DMS153 treated with DMSO at 0.1 percent for 48 hours (cell line): ENCODE results near the gene KRTAP2-2.
"Not testable (repeated sequence)": the region's sequence is repeated elsewhere in the genome, so short reads cannot be mapped to it uniquely, and the experiment has no call there.

Experiments used
- DNase-seq: peaks from one replicate; lab custom pipeline; 2025; ENCODE audit not compliant: unreplicated experiment; lab: John Stamatoyannopoulos, UW

KRTAP2-2 gene

DNA sequence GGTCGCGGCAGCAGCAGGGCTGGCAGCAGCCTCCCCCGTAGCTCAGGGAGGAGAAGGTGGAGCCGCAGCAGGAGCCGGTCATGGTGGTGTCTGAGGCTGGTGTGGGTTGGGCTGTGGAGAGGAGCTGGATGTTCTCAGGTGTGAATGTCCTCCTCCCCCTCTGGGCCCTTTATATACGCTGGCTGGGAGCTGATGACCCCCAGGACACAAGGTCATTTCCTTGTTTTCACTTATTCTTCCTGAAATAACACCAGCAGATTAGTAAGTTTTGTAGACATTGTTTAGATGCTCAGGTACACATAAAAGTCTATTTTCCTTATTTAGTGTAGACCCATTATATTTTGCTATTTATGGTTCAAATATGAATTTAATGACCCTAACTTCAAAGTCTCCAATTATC lies at the start of gene KRTAP2-2:
Gene KRTAP2-2 (minus strand): TSS at position 101 of the 400 bp plus-strand sequence. CDS start 19 bp downstream, at position 82.
- DNase-seq, result not testable (repeated sequence)

DNA sequence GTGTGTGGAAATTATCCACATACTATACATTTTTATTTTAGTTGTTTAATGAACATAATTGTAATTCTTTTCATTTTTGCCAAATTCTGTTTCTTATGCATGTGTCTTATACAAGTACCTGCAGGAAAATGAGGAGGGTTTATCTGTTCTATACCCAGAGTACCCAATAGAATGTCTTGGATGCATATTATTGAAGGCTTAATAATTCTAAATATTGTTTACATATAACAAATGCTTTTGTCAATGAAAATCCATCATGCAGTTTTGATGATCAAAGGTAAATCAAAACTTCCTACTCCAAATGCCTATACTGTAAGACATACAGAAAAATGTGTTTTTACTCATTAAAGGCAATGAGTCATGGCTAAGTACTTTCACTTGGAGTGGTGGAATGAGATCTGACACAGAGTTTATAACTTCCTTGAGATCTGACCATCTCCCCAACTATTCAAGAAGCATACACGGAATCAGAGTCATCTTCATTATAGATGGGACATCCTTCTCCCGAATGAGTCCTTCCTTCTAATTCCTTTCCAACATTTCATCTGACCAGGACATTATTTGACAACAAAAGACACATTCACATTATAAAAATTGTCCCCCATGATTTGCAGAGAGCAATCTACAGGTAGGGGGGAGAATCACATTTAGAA lies 49.5 kb upstream of the KRTAP2-2 start:
- not testable (repeated sequence) for DNase-seq

GRCh38 chr17:41103896-41104295 lies 48.9 kb upstream of the KRTAP2-2 start:
- DNase-seq, result no peak

DNA sequence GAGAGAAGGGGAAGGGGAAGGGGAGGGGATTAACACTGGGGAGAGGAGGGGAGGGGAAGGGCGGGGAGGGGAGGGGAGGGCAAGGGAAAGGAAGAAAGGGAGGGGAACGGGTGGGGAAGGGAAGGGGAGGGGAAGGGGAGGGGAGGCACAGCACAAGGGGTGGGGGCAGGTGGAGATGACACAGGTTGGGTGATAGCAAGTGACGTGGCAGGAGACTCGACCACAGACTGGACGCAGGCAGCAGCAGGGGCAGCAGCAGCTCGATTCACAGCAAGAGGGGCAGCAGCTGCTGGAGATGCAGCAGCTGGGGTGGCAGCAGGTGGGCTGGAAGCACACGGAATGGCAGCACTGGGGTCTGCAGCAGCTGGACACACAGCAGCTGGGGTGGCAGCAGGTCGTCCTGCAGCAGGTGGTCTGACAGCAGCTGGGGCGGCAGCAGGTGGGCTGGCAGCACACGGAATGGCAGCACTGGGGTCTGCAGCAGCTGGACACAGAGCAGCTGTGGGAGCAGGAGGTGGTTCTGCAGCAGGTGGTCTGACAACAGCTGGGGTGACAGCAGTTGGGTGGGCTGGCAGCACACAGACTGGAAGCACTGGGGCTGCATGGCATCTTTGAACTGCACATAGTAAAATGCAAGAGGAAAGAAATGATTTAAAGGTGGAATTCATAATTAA lies 46.7 kb upstream of the KRTAP2-2 start, which contains the start of gene KRTAP4-16:
Gene KRTAP4-16 (minus strand): TSS at position 624 of the 674 bp plus-strand sequence. CDS start 0 bp downstream, at position 624.
- no peak for DNase-seq

DNA sequence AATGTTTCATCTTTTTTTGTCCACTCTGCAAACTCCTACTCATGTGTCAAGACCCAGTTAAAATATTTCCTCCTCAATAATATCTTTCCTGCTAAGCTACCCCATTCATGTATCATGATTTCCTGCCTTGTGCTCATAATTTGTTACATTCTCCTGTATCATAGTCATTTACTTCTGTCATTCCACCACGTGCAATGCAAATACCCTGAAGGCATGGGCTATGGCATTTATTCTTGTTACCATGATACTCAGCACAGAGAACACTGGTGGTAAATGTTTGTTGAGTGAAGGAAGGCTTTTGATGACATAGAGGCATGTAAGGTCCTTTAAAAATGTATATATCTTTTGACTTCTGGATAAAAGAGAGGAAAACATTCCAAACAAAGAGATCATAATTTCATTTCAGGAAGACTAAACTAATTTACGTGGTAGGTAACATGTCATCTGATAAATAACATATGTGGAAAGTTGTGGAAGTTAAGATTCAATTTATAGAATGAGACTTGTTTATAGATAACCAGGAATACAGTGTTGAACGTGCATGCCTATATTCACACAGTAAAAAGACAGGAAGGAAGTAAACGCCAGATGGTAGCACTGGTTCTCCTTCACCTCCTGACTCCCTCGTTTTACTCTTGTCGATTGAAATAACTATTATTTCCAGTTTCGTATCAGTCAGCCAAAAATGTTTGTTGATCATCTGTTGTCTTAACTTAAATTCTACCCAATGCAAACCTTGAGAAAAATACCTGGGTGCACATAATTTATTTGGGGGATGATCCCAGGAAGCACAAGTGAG lies 44.9 kb upstream of the KRTAP2-2 start:
- DNase-seq, result not testable (repeated sequence)

DNA sequence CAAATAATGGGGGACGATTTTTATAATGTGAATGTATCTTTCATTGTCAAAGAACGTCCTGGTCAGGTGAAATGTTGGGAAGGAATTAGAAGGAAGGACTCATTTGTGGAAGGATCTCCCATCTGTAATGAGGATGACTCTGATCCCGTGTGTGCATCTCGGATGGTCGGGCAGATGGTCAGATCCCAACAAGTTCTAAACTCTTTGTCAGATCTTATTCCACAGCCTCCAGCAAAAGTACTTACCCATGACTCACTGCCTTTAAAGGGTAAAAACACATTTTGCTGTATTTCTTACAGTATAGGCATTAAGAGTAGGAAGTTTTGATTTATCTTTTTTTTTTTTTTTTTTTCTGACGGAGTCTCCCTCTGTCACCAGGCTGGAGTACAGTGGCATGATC lies 43.5 kb upstream of the KRTAP2-2 start:
- DNase-seq, result no peak

DNA sequence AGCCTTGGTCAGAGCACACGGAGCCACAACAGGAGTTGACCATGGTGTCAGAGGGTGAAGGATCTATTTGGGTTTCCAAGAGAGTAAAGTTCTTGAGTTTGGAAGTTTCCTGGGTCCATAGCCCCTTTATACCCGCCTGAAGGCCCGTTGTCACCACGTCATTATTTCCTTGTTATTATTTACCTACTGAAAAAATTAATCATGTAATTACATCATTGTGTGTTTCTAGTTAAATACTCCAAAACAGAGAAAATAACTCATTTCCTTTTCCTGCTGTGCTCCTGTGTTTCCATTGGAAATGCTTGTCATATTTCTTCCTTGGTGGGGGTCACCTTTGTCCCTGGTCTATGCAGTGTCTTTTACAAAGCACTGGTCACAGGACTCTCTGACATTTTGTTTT lies 43.0 kb upstream of the KRTAP2-2 start, which contains the start of gene KRTAP4-8:
Gene KRTAP4-8 (minus strand): TSS at position 101 of the 400 bp plus-strand sequence. CDS start 58 bp downstream, at position 43.
- no peak for DNase-seq

- DNase-seq, result no peak
Observed at GRCh38 chr17:41096055-41096454, 41.0 kb upstream of the KRTAP2-2 start.

GRCh38 chr17:41088760-41089352 lies 33.8 kb upstream of the KRTAP2-2 start:
- DNase-seq, result not testable (repeated sequence)

- DNase-seq, result not testable (repeated sequence)
Observed at GRCh38 chr17:41084100-41084856, 29.2 kb upstream of the KRTAP2-2 start, which contains the start of gene KRTAP4-7. Gene KRTAP4-7 (plus strand): TSS chr17:41084150. CDS start chr17:41084207, 57 bp downstream.

GRCh38 chr17:41083427-41083826 lies 28.4 kb upstream of the KRTAP2-2 start:
- DNase-seq, result not testable (repeated sequence)

- DNase-seq, result no peak
Observed at GRCh38 chr17:41082626-41083025, 27.6 kb upstream of the KRTAP2-2 start.

DNA sequence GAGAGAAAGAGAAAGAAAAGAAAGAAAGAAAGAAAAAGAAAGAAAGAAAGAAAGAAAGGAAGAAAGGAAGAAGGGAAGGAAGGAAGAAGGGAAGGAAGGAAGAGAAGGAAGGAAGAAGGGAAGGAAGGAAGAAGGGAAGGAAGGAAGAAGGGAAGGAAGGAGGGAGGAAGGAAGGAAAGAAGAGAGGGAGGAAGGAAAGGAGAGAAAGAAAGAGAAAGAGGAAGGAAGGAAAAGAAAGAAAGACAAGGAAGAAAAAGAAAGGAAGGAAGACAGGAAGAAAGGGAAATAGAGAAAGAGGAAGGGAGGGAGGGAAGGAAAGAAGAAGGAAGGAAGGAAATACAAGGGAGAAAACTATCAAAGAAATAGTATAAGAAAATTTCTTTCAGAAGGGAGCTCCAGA lies 21.8 kb upstream of the KRTAP2-2 start:
- no peak for DNase-seq

DNA sequence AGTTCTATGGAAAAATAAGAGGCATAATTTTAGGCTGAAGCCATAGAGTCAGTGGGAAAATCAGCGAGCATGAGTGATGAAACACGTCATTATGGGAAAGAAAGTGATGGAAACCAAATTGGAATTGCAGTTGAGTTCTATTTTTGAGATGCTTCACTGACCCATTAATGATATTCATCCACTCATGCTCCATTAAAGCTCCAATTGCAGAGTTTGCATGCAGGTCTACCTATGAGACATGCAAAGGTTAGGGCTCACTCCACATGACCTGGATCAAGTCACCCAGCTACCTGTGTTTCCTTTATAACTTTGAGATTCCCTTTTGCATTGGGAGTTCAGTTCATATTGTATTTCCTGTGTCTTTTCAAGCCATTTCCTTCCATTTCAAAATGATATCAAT lies 18.6 kb upstream of the KRTAP2-2 start:
- DNase-seq, result no peak

- DNase-seq, result no peak
Observed at GRCh38 chr17:41071606-41072360, 16.8 kb upstream of the KRTAP2-2 start.

DNA sequence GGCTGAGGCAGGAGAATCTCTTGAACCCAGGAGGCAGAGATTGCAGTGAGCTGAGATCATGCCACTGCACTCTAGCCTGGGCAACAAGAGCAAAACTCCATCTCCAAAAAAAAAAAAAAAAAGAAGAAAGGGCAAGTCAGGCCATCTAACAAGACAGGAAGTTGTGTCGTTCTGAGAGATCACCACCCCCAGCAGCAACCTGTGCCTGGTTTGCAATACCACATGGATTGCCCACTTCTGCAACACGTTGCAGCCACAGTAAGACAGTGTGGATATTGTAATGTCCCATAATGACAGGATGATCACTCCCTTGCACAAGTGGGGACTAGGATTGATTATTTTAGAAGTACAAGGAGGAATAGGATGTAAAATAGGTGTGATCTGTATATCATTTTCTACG lies 14.0 kb upstream of the KRTAP2-2 start:
- DNase-seq, result no peak

GRCh38 chr17:41067281-41067680 lies 12.3 kb upstream of the KRTAP2-2 start:
- no peak for DNase-seq

- no peak for DNase-seq
Observed at GRCh38 chr17:41065829-41066624, 11.0 kb upstream of the KRTAP2-2 start, which contains the start of gene KRTAP2-4. Gene KRTAP2-4 (minus strand): TSS chr17:41065879. CDS start chr17:41065845, 34 bp downstream.
